Measurements from ENCODE around the gene ZBTB7B.

ZBTB7B gene

DNA sequence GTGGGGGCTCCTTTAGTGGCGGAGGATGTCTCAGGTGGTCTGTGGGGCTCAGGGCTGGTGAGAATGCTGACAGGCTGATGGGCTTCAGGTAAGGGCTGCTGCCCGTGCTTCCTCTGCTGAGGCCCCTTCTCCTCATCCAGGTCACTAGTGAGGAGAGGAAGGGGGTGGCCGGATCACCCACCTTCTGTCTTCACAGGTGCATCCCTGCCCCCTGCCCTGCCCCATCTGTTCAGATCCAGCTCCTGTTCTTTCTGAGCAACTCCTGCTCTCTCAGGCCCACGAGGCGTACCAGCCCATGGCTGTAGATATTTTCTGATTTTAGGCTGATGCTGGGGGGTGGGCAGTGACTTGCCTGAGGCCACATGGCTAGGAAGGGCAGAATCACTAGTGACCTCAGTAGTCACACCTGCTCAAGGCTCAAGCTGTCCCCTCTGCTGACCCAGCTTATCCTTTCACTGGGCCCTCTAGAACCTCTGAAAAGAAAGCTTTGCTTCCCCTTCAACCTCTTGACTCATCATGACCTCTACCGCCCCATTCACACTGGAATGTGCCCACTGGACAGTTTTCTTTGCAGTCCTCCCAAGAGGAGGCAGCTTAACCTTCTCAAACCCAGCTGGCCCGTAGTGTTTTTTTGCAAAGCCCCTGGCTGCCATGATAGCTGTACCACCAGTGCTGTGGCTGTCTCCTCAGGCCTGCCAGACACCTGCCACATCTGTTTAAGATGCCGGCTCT, 16.2 kb downstream of the ZBTB7B start:
- DNase-seq = no peak

GRCh38 chr1:155019377-155020245, 17.0 kb downstream of the ZBTB7B start:
- no peak for DNase-seq

DNA sequence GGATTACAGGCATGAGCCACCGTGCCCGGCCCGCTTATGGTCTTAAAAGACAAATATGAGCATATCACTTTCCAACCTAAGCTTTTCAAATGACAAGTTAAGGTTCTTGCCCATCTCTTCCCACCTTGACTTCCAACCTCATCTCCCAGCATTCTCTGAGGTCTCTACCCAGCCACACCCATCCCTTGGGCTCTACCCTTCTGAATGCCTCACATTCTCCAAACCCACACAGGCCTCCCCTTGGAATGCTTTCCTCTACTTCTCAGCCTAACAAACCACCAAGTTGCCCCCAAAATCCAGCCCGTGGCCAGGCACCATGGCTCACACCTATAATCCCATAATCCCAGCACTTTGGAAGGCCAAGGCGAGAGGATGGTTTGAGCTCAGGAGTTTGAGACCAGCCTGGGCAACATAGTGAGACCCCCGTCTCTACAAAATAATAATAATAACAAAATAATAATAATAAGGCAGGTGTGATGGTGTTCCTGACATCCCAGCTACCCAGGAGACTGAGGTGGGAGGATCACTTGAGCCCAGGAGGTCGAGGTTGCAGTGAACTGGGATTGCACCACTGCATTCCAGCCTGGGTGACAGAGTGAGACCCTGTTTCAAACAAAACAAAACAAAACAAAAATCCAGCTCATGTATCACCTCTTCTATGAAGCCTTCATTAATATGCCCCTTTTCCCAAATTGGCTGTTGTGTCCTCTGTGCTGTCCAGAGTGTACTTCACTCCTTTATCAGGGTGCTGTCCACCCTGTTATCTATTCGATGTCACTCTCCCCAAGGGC, 19.7 kb downstream of the ZBTB7B start:
- no peak for DNase-seq

DNA sequence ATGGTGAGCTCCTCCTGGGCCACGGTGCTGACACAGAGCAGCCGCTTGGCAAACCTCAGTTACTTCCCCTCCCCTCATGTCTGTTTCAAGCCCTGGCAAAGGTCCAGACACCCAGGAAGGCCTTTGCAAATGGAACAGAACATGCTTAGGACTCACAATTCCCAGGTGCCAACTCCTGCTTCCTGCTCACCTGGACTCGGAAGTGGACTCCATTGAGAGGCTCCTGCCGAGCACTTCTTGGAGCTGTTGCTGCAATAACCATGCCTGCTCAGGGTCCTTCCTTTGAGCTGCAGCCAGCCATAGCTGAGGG, 20.3 kb downstream of the ZBTB7B start:
- DNase-seq = peak in 1 of 2 experiments; percentile 29

DNA sequence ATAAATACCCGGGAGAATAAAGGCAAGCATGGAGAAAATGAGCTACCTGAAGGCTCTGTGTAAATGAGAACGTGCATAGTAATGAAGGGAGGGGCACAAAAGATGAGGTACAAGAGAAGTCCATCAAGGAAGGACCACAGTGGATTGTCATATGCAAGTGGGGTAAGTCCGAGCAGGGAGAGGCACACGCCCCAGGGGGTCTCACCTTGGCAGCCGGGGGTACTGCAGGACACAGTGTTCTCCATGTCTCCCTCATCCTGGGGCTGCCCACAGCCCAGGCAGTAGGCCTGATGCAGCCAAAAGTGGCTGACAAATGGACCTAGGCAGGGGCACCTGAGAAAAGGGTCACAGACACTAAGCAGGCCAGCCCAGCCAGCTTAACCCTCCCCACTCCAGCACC, 21.0 kb downstream of the ZBTB7B start:
- no peak for DNase-seq

DNA sequence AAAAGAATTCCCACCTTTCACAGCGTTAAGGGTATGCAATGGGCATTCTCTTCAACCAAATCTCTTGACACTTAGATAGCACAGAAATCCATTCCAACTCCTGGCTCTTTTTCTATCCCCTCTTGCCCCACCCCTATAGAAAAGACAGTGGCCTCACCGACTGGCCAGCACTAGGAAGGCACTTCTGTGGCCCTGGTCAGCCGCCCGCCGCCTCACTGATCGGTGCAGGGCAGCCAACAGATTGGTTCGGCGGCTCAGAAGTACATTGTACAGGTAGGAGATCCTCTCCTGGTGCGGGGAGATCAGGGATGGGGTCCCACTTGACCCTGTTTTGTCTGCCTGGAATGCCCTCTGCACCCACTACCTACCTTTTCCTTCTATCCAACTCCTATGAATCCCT, 21.7 kb downstream of the ZBTB7B start:
- DNase-seq = no peak

- DNase-seq = no peak
Observed at GRCh38 chr1:155026154-155026553, 23.6 kb downstream of the ZBTB7B start.

DNA sequence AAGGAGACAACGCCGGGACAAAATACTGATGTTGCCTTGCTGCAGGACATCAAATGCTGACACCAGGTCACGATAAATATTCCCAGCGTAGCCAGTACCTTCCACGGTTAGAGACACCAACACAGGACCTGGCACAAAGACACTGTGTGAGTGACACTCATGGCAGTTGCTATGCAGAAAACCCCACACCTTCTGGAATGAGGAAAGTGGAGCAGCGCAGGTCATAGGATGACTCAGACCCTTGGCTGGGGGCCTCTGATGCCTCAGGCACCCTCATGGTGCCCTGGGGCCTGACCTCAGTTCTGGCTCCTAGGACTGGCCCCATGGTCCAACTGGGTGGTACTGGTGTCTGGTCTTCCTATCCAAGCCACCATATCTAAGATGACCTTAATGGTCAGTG, 24.0 kb downstream of the ZBTB7B start:
- DNase-seq = no peak

- DNase-seq = no peak
Observed at GRCh38 chr1:155029513-155030242, 27.1 kb downstream of the ZBTB7B start.

DNA sequence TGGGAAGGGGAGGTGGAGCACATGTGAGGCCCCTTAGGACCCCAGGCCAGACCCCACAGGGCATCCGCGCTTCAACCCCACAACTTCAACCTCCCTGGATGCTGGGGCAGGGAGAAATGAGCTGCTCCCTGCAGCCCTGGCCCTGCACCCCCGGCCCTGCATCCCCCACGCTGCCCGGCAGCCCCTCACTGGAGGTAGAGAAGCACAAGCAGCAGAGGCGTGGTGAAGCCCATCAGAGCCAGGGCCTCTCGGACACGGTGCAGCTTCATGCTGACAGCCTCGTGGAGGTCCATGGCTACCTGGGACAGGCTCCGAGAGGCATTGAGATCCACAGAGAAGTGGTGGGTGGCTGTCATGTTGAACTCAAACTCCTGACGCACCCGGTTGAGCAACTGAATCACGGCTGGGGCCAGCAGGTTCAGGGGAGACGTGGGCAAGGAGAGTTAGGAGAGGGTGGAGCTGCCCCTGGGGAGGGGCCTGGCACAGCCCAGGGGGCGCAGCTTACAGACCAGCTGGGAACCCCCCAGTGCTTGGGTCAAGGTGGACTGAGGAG, 27.7 kb downstream of the ZBTB7B start:
- no peak for DNase-seq

- no peak for DNase-seq
Observed at GRCh38 chr1:155030899-155031298, 28.3 kb downstream of the ZBTB7B start.

DNA sequence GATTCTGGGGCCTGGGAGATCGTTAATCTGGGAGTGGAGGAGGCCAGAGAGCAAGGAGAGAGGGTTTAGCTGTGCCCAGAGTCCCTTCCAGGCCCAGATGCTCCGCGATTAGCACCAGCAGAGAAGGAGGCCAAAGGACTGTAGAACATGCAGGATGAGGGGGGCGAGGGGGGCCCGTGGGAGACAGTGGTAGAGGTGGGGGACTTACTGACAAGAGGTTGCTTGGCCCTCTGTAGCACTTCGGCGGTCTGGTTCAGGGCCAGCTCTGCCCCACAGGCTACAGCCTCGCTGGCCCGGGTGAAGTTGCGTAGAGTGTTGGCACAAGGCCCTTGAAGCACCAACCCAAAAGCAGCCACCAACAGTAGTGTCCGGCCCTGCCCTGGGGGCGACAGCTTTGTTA, 30.3 kb downstream of the ZBTB7B start:
- DNase-seq = no peak

- no peak for DNase-seq
Observed at GRCh38 chr1:155033524-155033923, 30.9 kb downstream of the ZBTB7B start, which contains the start of the genes DCST1 and DCST2. DCST1 (plus strand) TSS chr1:155033824; CDS start chr1:155034037, 213 bp downstream. DCST2 (minus strand) TSS chr1:155033781; CDS start chr1:155033701, 80 bp downstream.

DNA sequence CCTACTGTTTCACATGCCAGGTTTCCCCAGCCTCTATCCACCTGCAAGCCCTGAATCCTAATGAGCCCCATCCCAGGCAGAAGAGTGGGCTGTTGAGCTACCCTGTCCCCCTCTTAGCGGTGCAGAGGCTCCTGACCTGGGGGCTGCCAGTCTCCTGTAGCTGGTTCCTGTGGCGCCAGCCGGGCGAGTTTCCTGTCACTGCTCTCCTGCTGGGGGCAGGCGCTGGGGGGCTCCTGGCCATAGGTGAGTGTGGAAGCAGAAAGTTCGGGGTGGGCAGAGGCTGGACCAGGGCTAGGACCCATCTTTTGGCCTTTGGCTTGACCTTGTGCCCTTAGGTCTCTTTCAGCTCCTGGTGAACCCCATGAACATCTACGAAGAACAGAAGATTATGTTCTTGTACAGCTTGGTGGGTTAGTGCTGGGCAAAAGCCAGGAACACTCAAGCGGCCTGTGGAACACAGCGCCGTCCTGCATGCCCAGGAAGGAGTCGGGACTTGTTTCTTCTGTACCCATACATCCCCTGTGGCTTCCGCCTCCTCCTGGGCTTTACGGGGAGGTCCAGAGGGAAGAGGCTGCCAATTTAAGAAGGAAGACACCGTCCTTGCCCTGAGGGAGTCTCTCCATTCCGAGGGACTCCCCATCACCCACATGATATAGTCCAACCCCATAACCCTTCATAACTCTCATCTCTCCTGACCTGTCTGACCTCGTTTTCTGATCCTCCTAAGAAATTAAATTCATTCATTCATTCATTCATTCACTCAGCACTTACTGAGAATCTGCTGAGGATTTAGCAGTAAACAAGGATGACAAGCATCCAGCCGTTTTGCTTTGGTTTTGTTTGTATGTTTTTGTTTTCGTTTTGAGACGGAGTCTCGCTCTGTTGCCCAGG, 32.0 kb downstream of the ZBTB7B start:
- no peak for DNase-seq

GRCh38 chr1:155035936-155036335, 33.3 kb downstream of the ZBTB7B start:
- DNase-seq = no peak

DNA sequence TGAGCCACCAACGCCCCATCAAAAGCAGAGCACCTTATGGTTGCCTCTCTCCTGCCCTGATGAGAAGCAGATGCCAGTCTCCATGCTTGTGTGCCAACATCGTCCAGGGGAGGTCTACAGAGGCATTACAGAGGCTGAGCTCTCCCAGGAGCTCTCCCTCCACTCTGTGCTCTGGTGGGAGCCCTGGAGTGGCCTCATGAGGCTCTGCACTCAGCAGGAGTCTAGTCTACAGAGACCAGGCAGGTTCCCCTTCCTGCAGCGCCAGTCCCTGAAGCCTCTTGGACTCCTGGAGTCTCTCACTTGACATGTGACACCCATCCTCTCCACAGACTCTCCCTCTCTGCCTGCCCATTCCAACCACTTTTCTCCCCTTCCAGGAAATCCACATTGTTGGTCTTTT, 34.4 kb downstream of the ZBTB7B start:
- DNase-seq = no peak

- DNase-seq = no peak
Observed at GRCh38 chr1:155037851-155038441, 35.3 kb downstream of the ZBTB7B start.

DNA sequence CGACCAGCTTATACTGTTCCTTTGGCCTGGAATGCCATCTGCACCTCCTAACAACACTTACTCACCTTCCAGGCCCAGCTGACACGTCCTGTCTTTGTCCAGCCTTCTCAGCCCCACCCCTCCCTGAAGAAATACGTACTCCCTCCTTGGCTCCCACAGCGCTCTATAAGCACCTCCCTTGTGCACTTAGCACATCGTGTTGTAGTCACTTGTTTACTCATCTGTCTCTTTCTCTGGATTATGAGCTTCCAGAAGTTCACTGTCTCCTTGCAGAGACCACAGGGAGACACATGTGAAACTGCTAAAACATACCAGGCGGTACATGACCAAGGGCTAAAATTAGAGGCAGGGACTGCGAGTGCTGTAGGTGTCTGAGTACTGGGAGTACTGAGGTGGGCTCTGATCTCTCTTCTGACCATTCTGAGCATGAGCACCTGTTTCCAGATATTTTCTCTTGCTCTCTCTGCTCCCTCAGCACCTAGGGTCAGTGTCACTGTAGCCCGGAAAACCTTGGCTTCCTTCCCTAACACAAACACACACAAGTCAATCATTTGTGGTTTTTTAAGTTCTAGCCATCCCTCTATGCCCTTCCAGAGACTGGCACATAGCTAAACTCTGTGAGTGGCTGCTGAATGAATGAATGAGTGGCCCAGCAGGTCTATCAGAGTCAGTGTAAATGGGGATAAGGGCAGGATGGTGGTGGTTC, 36.2 kb downstream of the ZBTB7B start:
- no peak for DNase-seq

DNA sequence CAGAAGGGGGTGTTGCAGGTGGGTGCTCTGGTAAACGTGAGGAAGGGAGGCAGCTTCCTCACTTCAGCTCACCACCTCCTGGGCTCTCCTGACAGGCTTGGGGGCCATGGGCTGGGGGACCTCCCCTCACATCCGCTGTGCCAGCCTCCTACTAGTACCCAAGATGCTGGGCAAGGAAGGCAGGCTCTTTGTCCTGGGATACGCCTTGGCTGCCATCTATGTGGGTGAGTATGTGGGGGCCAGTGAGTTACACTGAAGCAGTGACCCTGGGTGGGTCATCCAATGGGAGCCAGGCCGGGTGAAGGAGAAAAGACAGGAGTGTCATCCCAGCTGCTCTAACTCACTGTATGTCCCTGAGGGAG, 36.7 kb downstream of the ZBTB7B start:
- no peak for DNase-seq

GRCh38 chr1:155040358-155041093, 37.9 kb downstream of the ZBTB7B start:
- DNase-seq = no peak
